NAMALWA (cell line): ENCODE measurements around the gene RAP1A.
A peak's percentile ranks its signal among the peaks of the same experiment; 100 is the strongest.

ENCODE experiments used
- DNase-seq: peaks from one replicate; pipeline ENCODE4 v3.0.0-alpha.2; 2015; ENCODE audit warnings: low spot score

Gene RAP1A

DNA sequence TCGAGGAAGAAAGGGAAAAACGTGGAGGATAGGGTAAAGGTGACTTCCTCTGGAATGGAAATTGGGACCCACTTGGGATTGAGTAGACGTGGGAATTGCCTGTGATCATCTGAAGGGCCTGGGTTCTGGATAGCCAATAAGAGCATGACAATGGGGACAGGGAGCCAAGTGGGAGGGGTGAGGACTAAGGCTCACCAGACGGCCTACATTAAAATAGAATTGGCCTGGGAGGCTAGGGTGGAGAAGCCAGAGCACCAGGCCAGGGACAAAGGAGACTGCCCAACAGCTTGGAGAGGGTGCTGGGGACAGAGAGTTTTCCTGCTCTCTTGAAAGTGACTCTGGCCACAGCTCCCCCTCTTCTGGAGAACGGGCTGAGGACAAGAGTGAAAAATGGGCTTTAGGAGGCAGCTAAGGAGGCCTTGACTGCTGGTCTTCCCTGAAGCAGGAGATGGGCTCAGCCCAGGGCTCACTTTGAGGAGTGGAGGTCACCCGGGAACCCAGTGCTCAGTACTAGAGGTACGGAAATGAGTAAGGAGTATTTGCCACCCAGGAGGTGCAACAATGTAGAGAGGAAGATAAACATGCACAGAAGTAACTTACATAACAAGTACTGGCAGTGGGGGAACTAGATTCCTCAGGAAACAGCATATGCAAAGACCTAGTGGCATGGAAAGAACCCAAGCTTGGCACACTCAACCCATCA, 100.8 kb downstream of the RAP1A start:
- no peak for DNase-seq

- DNase-seq, result no peak
Observed at GRCh38 chr1:111720977-111721786, 101.6 kb downstream of the RAP1A start.

DNA sequence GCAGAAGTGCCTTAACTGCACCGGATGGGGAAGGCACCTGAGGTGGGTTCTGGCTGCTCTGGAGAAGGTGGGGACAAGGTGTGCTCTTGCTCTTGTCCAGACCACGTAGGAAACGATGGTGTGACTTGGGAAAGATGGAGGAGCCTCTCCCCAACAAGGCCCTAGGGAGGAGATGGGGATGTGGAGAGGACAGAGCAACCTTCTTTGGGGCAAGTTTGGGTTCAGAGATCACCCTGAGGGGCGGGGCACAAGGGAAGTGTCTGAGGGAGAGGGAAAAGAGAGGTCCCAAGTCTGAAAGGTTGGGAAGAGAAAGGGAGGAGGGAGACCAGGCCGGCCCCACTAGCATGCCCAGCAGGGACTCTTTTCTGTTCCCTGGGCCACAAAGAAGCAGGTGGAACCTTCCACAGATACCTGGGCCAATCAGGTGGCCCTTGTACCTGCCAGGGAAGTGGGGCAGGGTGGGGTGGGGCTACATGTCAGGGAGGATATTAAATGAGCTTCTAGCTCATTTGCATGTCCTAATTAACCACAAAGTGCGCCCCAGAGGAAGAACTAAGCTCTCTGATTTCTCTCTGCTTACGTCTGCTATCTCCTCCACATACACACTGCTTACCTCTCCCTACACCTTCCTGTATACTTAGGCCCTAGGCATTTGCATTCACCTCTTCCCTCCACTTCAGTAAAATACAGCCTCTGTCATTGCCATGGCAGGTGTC, 103.7 kb downstream of the RAP1A start:
- DNase-seq, result no peak

GRCh38 chr1:111723871-111724270, 104.3 kb downstream of the RAP1A start:
- DNase-seq, result no peak

DNA sequence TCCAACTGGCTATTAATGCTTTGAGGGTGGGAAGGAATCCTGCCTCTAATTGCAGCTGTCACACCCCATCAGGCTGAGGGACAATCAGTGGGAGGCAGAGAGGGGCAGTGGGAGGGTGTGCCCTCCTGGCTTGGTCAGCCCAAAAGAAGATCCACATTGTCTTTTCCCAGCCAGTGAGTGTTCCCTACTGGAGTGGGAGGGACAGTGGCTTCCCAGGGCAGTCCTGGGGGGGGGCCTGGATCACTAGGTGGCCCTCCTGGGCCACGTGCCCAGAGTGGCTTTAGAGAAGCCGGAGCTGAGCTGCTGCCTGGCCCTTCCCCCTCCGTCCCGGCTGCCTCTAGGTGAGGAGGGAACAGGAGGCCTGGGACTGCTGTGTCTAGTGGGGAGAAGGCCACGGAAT, 105.6 kb downstream of the RAP1A start:
- no peak for DNase-seq

- no peak for DNase-seq
Observed at GRCh38 chr1:111727056-111727455, 107.5 kb downstream of the RAP1A start.

GRCh38 chr1:111729271-111729921, 109.8 kb downstream of the RAP1A start:
- DNase-seq, result no peak

- DNase-seq, result no peak
Observed at GRCh38 chr1:111729946-111730681, 110.5 kb downstream of the RAP1A start.

GRCh38 chr1:111730706-111731105, 111.1 kb downstream of the RAP1A start:
- no peak for DNase-seq

GRCh38 chr1:111731956-111732355, 112.4 kb downstream of the RAP1A start:
- DNase-seq, result no peak

- DNase-seq, result no peak
Observed at GRCh38 chr1:111732718-111733117, 113.1 kb downstream of the RAP1A start.

- no peak for DNase-seq
Observed at GRCh38 chr1:111733183-111733991, 113.8 kb downstream of the RAP1A start.

DNA sequence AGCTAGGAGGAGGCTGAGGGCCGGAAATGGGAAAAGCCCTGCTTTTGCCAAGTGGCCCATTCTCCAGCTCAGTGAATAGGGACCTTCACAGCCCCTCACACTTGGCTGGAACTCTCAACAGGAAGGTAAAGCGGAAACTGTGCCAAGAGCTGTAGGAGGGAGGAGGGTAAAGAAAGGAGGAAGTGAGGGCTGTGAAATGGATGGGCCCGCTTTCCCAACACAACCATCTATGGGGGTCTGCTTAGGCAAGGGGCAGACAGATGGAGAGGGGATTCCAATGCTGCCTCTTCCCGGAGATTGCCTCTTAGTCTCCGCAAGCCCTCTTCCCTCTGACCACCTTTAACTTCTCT, 114.4 kb downstream of the RAP1A start:
- no peak for DNase-seq

GRCh38 chr1:111734426-111734825, 114.8 kb downstream of the RAP1A start:
- DNase-seq, result no peak

- DNase-seq, result no peak
Observed at GRCh38 chr1:111734856-111735255, 115.3 kb downstream of the RAP1A start.

DNA sequence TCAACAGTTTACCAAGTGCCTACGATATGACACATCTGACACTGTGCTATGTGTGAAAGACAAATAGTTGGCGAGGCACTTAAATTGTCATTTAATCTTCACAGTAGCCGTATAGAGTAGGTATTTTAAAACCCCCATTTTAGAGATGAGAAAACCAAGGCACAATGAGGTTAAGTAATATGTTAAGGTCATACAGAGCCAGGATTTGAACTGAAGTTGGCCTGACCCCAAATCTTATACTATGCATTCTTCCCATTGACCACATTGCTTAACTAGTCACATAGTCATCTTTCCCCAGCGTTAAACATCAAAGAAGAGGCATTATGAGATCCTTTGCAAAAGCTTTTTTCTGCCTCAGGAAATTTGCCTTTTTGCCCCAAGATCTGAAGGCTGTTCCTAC, 115.7 kb downstream of the RAP1A start:
- DNase-seq, result no peak

- no peak for DNase-seq
Observed at GRCh38 chr1:111735858-111736544, 116.4 kb downstream of the RAP1A start.

DNA sequence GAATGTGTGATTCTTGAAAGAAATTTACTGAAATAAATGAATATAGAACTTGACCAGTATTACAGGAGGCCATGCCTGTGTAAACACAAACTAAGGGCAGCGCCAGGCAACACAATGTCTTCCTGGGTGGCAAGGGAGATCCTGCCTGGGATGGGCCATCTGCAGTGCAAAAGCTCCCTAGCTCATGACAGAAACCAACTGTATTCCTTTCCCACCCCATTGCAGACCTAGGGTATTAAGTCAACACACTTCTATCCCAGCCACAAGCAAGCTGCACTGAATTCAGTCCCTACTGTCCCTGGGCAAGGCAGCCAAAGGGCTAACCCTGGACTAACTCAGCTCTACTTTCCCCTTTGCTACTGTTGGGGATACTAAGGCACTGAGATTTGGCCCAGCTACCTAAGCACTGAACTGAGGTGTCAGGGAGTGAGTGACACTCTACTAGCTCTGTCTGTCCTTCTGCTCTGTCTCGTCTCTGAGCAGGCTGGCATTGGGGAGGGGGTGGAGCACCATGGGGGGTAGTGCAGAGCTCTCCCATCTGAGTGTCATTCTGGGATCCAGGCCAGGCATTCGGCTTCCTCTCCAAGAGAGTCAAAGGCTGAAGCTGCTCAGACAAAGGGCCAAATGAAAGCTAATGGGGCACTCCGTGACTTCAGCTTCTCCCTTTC, 117.1 kb downstream of the RAP1A start:
- DNase-seq, result no peak

DNA sequence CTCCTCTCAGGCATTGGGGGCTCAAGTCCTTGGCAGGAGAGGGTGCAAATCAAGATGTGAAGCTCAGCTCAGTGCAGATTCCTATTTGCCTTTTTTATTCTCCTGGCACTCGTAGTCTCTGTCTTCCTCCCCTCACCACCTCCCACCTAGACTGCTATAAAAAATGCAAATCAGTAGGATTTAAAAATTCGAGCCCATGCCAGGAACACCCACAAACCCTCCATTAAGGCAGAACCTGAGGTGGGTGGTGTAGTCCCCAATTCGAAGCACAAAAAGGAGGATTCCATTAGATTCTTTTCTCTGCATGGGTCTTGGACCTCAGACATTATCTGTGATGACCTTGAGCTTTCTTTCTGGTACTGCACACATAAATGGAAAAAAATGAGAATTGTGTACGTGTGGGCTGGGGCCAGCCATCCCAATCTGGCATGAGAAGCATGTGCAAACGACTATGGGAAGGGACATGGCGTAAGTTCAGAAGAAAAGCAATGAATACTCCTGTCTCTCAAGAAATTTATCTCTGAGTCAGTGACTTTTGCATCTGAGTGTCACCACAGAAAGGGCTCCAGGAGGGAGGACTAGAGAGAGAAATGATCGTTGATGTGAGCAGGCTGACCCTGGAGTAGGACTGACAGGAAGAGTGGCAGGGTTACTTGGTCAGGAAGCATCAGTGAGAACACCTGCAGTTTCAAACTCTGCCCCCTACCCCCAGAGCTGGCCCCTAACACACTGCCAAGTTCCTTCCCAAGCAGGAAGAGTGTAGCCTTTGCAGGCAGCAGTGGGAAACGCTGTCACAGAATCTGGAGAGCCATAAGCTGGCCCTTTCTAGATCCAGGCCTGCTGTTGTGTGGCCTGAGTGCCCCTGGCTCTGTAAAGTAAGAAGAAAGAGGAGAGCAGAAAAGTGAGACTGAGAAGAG, 117.9 kb downstream of the RAP1A start:
- DNase-seq, result peak; percentile 36
